Body of pancreas (tissue), 4 donors: ENCODE measurements around the gene LCE6A.

Experiments
- CTCF ChIP-seq, 7 experiments: fragments of 450-650 bp in 4 of 7; fragments of 200-600 bp in 3 of 7; sonication (generic) in 3 of 7; IDR thresholded peaks; one replicate each; pipeline ENCODE4 v1.5.1; 2016 to 2019; ENCODE audit warnings: antibody characterized with exemption in 7 of 7
- POLR2A ChIP-seq, 3 donors: fragments of 450-650 bp; IDR thresholded peaks; one replicate each; pipeline ENCODE4 v1.6.1; 2016; ENCODE audit warnings: antibody characterized with exemption in 3 of 3, mild to moderate bottlenecking in 2 of 3

- TF ChIP-seq CTCF (IDR thresholded peaks at IDR 0.05) (no peak), POLR2A (IDR thresholded peaks at IDR 0.05) (no peak)
These were observed 15.4 kb downstream of the LCE6A start for GRCh38 chr1:152858062-152858461.
